KOPT-K1 (cell line): ENCODE measurements around the gene BICDL1.

Experiments
- H3K27ac ChIP-seq: fragments of 200-600 bp; sonication (generic); 2 replicates; pipeline ENCODE4 v1.5.1; 2016; ENCODE audit warnings: antibody characterized with exemption, mild to moderate bottlenecking, low read depth, low read length; ENCODE audit not compliant: poor library complexity, severe bottlenecking
- H3K36me3 ChIP-seq: fragments of 200-600 bp; sonication (generic); 2 replicates; pipeline ENCODE4 v1.5.1; 2017; ENCODE audit warnings: antibody characterized with exemption, mild to moderate bottlenecking, low read length, moderate library complexity; ENCODE audit not compliant: insufficient read depth
- H3K9me3 ChIP-seq: fragments of 200-600 bp; sonication (generic); 2 replicates; pipeline ENCODE4 v1.5.1; 2017; ENCODE audit warnings: antibody characterized with exemption, low read length, mild to moderate bottlenecking; ENCODE audit not compliant: insufficient read depth, poor library complexity, severe bottlenecking

The BICDL1 gene

DNA sequence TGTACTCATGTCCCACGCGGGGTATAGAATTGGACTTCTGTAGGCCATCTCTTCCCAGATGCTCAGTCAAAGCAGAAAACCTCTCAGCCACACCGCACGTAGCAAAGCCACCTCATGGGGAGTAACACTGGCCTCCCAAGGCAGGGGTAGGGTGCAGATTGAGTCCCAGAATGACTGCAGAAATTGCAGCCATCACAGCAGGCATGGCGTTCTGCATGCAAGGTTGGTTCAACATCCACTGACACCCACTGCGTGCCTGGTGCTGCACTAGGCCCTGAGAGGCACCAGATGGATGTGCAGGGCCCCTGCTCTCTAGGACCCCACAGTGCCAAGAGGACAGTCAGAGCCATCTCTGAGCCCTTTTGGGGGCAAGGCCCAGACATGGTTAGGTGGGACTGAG is 87.6 kb downstream of the BICDL1 start:
- no peak overlapping the region for H3K27ac ChIP-seq
- no peaks in the 10 kb centered on the region for H3K9me3 ChIP-seq
- H3K36me3 ChIP-seq, result 0 out of 2 replicates have a peak, but pooled peaks cover 6% of the 10 kb centered on the region

DNA sequence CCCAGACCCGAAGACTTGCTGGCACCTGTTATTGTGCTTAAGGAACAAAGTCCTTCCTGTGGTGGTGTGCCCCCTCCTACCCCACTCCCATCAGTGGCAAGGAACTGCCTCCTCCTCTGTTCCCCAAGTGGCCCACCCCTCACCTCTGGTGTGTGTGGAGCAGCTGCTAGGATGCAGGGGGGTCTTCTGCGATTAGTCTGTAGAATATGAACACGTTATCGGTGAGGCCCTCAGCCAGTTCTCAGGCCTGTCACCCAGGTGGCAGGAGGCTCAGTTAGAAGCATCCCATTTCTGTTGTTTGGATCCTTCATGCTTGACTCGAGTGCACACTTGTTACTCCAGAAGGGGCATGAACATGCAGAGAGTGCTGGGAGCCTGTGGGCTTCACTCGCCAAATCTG is 88.2 kb downstream of the BICDL1 start:
- 0 out of 2 replicates have a peak, but pooled peaks cover under 1% of the 10 kb centered on the region for H3K36me3 ChIP-seq
- no peaks in the 10 kb centered on the region for H3K9me3 ChIP-seq
- no peak overlapping the region for H3K27ac ChIP-seq

DNA sequence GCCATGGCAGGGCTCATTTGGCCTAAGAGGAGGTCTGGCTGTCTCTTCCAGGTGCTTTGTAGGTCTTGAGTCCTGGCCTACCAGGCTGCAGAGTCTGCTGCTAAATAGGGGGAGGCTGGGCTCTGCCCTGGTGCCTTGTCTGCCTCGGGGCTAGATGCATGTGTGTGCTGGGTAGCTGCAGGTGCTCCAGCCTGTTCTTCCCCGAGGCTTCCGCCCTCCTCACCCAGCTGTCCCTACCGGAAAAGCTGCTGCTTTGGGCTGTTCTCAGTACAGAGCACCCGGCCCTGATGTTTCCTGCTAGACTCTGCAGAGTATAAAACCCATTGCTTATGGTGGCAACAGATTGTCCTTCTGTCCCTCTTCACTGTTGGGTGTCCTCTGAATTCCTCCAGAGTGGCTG is 89.8 kb downstream of the BICDL1 start:
- no peaks in the 10 kb centered on the region for H3K36me3 ChIP-seq
- no peaks in the 10 kb centered on the region for H3K9me3 ChIP-seq
- peak overlapping the region; percentile 71 for H3K27ac ChIP-seq

DNA sequence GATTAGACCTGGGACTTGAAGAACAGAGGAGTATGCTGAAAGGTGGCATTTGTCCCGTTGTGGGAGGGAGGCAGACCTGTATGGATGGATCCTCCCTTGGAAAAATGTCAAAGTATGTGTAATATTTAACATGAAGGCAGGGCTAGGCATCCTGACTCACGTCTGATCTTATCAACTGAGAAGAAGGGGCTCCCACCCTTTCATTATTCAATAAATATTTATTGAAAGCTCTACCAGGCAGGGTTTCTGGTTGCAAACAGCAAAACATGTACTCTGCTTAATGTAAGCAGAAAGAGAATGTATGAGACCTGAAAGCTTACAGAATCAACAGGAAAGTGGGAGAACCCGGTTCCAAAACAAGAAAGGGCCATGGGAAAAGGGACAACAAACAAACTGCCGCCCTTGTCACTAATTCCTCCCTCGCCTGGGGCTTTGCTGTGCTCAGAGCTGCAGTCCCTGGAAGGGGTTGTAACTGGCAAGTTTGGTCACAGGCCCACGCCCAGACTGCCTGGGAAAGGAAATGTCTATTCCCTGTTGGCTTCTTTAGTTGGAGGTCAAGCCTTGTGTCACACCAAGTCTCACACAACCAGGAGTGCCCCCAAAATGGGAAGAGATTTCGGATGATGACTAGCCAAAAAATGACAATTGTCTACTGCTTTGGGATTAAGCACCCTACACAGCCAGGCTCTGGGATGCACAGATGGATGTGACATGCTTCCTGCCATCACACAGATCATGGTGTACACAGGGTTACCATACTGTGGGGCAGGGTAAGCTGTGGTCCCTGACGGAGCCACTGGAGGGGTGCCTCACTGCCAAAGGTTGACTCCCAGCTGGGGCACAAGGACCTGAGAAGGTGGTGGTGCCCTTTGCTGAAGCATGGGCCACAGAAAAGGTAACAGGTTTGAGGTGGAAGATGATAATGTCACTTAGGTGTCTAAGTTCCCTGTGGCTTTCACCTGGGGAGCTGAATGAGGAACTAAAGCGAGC is 90.7 kb downstream of the BICDL1 start:
- no peaks in the 10 kb centered on the region for H3K36me3 ChIP-seq
- H3K9me3 ChIP-seq, result no peaks in the 10 kb centered on the region
- H3K27ac ChIP-seq, result peak overlapping the region; percentile 71

DNA sequence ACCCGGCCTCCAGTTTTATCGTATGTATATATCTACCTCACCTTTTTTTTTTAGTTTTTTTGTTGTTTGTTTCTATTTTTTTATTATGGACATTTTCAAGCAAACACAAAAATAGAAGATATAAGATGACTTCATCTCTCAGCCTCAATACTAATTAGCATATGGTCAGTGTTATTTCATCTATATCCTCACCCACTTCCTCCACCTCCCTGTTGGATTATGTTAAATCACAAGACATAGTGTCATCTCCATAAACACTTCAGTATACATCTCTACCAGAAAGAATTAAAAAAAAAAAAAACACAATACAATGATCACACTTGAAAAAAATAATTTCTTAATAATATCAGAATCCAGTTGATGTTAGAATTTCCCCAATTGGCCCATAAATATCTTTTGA is 92.6 kb downstream of the BICDL1 start:
- H3K9me3 ChIP-seq, result no peaks in the 10 kb centered on the region
- no peaks in the 10 kb centered on the region for H3K36me3 ChIP-seq
- H3K27ac ChIP-seq, result no peak overlapping the region

DNA sequence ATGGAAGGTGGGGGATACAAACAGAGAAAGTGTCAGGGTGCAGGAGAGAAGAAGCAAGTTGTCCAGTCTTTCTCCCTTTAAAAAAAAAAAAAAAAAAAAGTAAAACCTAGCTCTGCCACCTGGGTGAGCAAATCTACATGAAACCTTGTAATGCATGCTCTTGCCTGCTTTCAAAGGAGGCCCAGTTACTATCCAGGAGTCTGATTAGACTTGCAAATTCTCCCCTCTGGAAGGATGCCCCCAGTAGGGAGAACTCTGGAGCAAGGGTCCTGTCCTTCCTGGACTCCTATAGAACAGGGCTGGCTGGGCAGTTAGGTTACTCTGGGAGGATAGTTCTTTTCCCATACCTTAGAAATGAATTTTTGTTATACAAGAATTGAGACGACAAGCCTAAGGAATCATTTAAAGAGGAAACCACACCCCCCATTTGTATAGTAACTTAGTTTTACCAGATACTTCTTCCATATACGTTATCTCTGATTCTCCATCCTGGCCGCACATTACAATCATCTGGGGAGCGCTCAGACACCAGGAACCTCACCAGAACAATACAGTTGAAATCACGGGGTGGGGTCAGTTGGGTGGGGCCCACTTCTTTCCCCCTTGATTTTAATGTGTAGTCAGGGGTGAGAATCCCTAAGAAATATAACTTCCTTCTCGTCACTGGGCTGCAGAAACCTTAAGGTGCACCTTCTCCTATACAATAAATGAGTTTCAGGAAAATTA is 97.0 kb downstream of the BICDL1 start:
- Histone ChIP-seq H3K36me3 (peaks cover 8% of the 10 kb centered on the region; the same call in 1 of the 2 replicates), H3K9me3 (no peaks in the 10 kb centered on the region), H3K27ac (peak overlapping the region; percentile 43)

DNA sequence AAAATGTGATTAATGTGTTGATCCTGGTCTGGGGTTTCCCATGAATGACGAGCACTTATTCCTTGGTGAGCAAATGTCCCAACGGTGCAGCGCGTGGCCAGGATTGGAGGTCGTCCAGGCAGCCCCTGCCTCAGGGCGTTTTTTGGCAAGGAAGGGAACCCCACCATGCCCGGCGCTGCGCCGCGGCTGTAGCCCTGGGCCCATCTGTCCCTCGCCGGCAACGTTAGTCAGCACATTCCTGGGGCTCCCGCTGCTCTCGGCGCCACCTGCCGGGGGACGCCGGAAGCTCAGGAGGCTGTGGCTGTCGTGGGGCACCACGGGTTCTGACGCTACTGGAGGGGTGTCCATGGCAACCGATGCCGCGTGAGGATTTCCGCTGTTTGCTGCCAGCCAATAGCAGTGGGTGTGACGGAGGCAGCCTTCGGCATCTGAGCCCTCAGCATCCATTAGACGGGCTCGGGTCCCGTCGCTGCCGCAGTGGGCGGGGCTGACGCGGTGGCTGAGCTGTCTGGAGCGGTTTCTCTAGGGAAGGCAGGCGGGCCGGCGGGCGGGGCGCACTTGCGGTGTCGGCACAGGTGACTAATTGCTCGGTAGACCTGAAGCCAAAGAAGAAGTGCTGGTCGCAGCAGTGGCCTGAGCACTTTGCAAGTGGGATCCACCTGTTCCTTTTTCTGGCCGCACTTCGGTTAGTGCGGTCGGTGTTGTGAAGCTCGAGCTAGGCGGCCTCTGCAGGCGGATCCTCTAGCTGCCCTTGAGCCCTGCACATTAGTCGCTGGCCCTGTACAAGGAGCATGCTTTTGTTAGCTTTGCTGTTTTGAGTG is 98.0 kb downstream of the BICDL1 start:
- H3K36me3 ChIP-seq, result peaks cover 18% of the 10 kb centered on the region
- H3K27ac ChIP-seq, result peak overlapping the region; percentile 43

DNA sequence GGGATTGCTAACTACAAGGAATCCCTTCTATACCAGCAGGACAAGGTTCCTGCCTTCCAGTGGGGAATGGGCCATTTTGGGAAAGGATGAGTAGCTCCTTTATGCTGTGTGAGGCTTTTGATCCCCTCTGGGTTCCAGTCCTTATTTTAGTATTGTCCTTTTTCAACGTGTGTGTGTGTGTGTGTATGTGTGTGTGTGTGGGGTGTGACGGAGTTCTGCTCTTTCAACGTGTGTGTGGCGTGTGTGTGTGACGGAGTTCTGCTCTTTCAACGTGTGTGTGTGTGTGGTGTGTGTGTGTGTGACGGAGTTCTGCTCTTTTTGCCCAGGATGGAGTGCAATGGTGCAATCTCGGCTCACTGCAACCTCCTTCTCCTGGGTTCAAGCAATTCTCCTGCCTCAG is 100.1 kb downstream of the BICDL1 start:
- peaks cover 39% of the 10 kb centered on the region for H3K36me3 ChIP-seq
- H3K27ac ChIP-seq, result no peak overlapping the region

More for the DNA sequence above, 98.0 kb downstream of the BICDL1 start:
- no peaks in the 10 kb centered on the region for H3K9me3 ChIP-seq

DNA sequence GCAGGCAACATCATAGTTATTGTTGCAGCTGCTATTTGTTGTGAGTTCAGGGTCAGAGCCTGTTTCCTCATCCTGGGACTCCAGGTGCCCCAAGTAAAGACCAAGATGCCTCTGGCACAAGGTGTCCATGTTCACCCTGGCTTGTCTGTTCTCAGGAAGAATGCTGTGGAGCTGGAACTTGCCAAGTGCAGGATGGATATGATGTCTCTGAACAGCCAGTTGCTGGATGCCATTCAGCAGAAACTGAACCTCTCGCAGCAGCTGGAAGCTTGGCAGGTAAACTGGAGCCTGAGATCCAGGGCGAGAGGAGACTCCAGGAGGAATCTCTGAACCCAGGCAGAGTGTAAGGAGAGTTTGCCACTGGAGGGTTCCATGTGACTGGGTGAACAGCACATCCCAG is 100.8 kb downstream of the BICDL1 start:
- Histone ChIP-seq H3K9me3 (no peaks in the 10 kb centered on the region), H3K36me3 (peaks cover 46% of the 10 kb centered on the region), H3K27ac (no peak overlapping the region)

More for the DNA sequence above, 100.1 kb downstream of the BICDL1 start:
- no peaks in the 10 kb centered on the region for H3K9me3 ChIP-seq

DNA sequence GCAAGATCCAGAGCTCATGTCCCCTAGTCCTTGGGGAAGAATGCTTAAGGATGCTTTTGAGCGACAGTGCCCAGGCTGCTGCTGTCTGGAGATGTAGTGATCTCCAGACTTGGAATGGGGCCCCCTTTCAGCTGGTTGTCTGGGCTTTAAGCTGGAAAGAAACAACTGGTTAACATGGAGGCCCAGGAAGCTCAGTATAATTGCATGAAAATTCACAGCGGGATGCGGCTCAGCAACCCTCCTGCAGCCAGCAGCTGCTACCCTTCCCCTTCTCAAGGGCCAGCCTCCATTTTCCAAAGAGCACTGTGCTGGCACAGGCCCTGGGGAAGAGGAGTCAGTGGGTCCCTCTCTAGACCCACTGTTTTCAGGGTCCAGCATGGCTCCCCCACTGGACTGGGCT is 101.2 kb downstream of the BICDL1 start:
- H3K9me3 ChIP-seq, result no peaks in the 10 kb centered on the region
- H3K27ac ChIP-seq, result no peak overlapping the region
- H3K36me3 ChIP-seq, result peaks cover 50% of the 10 kb centered on the region

DNA sequence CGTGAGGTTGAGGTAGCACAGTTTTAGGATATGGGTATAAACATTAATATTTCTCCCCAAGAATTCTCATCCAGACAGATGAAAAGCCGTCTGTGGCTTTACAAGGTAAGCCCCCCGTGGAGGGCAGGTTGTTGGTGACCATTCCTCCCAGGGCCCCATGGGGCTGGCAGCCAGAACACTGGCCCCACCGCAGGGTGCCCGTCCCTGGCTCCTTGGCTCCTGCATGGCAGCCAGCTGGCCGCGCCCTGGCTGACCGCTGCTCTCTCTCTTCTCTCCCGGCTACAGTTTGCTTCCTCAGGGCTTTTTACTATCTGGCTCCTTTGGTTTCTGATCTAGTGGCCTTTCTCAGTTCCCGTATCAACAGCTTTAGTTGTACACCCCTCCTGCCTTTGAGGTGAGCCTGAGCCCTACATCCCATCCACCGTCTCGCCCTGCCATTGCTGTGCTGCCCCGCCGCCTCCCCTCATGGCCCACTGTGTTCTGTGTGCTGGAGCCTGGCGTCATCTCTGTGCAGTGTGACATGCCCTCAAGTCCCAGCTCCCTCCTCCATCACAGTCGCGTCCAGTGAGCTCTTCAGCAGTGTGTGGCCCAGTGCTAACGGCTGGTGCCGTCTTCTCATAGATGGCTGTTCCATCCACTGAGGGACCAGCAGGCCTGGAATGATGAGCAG is 101.7 kb downstream of the BICDL1 start:
- Histone ChIP-seq H3K27ac (no peak overlapping the region), H3K9me3 (no peaks in the 10 kb centered on the region), H3K36me3 (peaks cover 55% of the 10 kb centered on the region)

DNA sequence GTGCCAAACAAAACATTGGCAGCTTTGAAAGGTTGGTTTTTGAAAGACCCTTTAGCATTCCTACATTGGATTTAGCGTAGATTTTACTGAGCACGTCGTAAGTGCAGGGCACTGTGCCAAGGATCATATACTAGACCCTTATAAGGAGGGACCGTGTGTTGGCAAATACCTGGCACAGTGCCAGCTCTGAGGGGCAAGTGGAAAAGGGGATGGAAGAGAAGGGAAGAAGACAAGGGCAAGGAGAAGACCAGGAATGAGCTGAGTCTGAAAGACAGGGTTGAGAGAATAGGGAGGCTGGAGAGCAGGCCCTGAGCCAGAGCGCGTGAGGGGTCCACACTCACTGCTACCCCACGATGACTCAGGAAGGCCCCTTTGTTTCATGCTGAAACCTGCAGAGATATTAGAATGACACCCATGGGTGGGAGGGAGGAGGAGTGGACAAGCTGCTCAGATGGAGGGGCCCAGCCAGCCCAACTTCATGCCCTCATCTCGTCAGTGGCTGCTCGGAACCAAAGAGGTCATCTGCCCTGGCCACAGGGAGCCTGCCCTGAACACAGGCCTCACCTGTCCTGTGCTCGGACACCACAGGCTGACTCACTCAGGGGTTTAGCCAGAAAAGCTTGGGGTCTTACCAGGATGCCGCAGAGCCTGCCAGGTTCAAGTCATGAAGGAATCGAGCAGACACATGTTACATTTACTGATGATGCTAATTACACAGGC is 102.5 kb downstream of the BICDL1 start:
- H3K36me3 ChIP-seq, result peaks cover 63% of the 10 kb centered on the region
- no peak overlapping the region for H3K27ac ChIP-seq
- H3K9me3 ChIP-seq, result no peaks in the 10 kb centered on the region

DNA sequence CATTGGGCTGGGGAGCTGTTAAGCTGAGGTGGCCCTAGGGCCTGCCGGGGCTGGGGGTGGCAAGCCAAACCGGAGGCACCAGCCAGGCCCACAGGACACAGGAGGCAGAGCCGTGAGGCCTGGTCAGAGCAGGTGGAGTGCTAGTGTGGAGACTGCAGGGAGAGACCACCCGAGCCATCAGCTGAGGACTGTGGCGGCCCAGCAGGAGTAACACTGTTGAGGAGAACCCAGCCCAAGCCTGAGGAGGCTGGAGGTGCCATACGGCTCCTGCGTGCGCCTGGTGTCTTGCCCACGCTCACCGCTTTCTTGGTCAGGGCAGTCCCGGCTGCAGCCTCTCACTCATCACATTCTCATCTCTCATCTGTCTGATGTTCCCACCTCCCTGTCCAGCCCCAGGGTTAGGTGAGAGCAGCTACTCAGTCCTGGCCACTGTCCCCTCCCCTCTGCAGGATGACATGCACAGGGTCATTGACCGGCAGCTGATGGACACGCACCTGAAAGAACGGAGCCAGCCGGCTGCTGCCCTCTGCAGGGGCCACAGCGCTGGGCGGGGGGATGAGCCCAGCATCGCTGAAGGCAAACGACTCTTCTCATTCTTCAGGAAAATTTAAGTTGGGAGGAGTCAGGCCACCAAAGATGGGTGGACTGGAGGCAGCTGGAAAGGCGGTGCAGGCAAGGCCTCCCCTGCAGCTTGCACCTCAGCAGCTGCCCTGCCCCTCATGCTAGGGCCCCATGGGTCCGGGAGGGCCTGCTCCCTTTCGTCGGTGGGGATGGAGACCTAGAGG is 103.7 kb downstream of the BICDL1 start:
- H3K27ac ChIP-seq, result no peak overlapping the region
- peaks cover 74% of the 10 kb centered on the region for H3K36me3 ChIP-seq

More for the DNA sequence above, 103.7 kb downstream of the BICDL1 start:
- no peaks in the 10 kb centered on the region for H3K9me3 ChIP-seq
